Breast epithelium (tissue), 3 donors: Measurements from ENCODE around the gene RBM26.

Experiments
- CTCF ChIP-seq, 3 donors: fragments of 450-650 bp; IDR thresholded peaks; one replicate each; pipeline ENCODE4 v1.5.1; 2016 to 2017; ENCODE audit warnings: antibody characterized with exemption in 3 of 3, mild to moderate bottlenecking in 3 of 3, moderate library complexity in 3 of 3
- POLR2A ChIP-seq: fragments of 450-650 bp; IDR thresholded peaks from one replicate; pipeline ENCODE4 v1.6.1; 2016; ENCODE audit warnings: antibody characterized with exemption, mild to moderate bottlenecking, moderate library complexity
- POLR2AphosphoS5 ChIP-seq, 3 donors: sonication (generic); formaldehyde crosslinking; IDR thresholded peaks; one replicate each; pipeline ENCODE4 v1.6.1; 2017; ENCODE audit warnings: antibody characterized with exemption in 3 of 3

- TF ChIP-seq POLR2A (no peak), CTCF (IDR thresholded peaks at IDR 0.05) (no peak), POLR2AphosphoS5 (IDR thresholded peaks at IDR 0.05) (no peak)
Observed at GRCh38 chr13:79359064-79359463, 47.0 kb downstream of the RBM26 start.
